Vagina (tissue), 2 donors: ENCODE measurements around the gene GALNTL6.

Experiments
- CTCF ChIP-seq, 3 experiments: fragments of 450-650 bp in 2 of 3; fragments of 200-600 bp in 1 of 3; sonication (generic) in 1 of 3; IDR thresholded peaks; one replicate each; pipeline ENCODE4 v1.5.1; 2017 to 2019; ENCODE audit warnings: antibody characterized with exemption in 3 of 3, mild to moderate bottlenecking in 2 of 3, moderate library complexity in 2 of 3
- POLR2A ChIP-seq, 2 donors: fragments of 450-650 bp; IDR thresholded peaks; one replicate each; pipeline ENCODE4 v1.6.1; 2017; ENCODE audit warnings: antibody characterized with exemption in 2 of 2, mild to moderate bottlenecking in 2 of 2, moderate library complexity in 2 of 2
- POLR2AphosphoS5 ChIP-seq, 2 donors: sonication (generic); formaldehyde crosslinking; IDR thresholded peaks; one replicate each; pipeline ENCODE4 v1.9.0; 2017; ENCODE audit warnings: antibody characterized with exemption in 2 of 2, mild to moderate bottlenecking in 2 of 2, low read depth in 1 of 2; ENCODE audit not compliant: insufficient read depth in 1 of 2

- TF ChIP-seq POLR2AphosphoS5 (IDR thresholded peaks at IDR 0.05; ENCODE audit: insufficient read depth in 1 of 2, low read depth in 1 of 2) (no peak), CTCF (IDR thresholded peaks at IDR 0.05) (no peak), POLR2A (IDR thresholded peaks at IDR 0.05) (no peak)
These were observed 957.6 kb downstream of the GALNTL6 start for GRCh38 chr4:172770787-172771186.
